GM12892 (cell line): ENCODE results near the gene ORMDL1. TPM values are rescaled to one million over a fixed set of nuclear protein-coding genes. Genes with fewer than 3 reads are reported as not detected.
A peak's percentile ranks its signal among the peaks of the same experiment; 100 is the strongest.

Experiments used
- DNase-seq: peaks from one replicate; pipeline ENCODE4 v3.0.0; 2011; ENCODE audit not compliant: insufficient read length
- FAIRE-seq: peaks from 2 replicates; lab custom pipeline; 2011; peaks lifted over from hg19 to GRCh38; lab: Jason Lieb, UNC
- POLR2A ChIP-seq: IDR thresholded peaks from 2 replicates; pipeline ENCODE4 v1.6.1; 2011; ENCODE audit warnings: low read depth, low read length, control low read depth
- POLR2AphosphoS5 ChIP-seq: IDR thresholded peaks from 2 replicates; pipeline ENCODE4 v1.6.1; 2011; ENCODE audit warnings: low read depth, low read length, control low read depth
- TAF1 ChIP-seq: IDR thresholded peaks from 2 replicates; pipeline ENCODE4 v1.6.1; 2011; ENCODE audit warnings: low read depth, mild to moderate bottlenecking, control low read depth, low read length, borderline replicate concordance
- polyA plus RNA-seq: library from polyadenylated mRNA; unstranded; fragments of >200 nt; gene quantifications from one replicate; pipeline ENCODE4 v1.2.1, GENCODE V29; 2012; ENCODE audit warnings: missing spikeins, inconsistent platforms; ENCODE audit not compliant: missing spikeins

Gene ORMDL1, protein sequence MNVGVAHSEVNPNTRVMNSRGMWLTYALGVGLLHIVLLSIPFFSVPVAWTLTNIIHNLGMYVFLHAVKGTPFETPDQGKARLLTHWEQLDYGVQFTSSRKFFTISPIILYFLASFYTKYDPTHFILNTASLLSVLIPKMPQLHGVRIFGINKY
- 79.1 TPM for polyA plus RNA-seq

- FAIRE-seq = peak; percentile 100
- TF ChIP-seq TAF1 = peak; percentile 67
- peak; percentile 93 for TF ChIP-seq POLR2AphosphoS5
- peak; percentile 98 for TF ChIP-seq POLR2A
- peak; percentile 74 for DNase-seq
Measured at GRCh38 chr2:189783927-189784867, at the start of gene ORMDL1, which contains the start of gene PMS1. TSS of gene ORMDL1 (minus strand) at chr2:189784339. CDS start at chr2:189782595, 1,744 bp downstream. TSS of gene PMS1 (plus strand) at chr2:189784450. CDS start at chr2:189791810, 7,360 bp downstream.

- FAIRE-seq = no peak
- no peak for DNase-seq
- TF ChIP-seq POLR2AphosphoS5 = no peak
- no peak for TF ChIP-seq POLR2A
- TF ChIP-seq TAF1 = no peak
Measured at GRCh38 chr2:189830510-189830909, 46.4 kb upstream of the ORMDL1 start.

- DNase-seq (no peak), FAIRE-seq (no peak)
- TF ChIP-seq POLR2A = no peak
- TF ChIP-seq POLR2AphosphoS5 = no peak
- no peak for TF ChIP-seq TAF1
Measured at GRCh38 chr2:189829102-189829833, 45.1 kb upstream of the ORMDL1 start.

- no peak for FAIRE-seq
- no peak for DNase-seq
- TF ChIP-seq POLR2A (no peak), POLR2AphosphoS5 (no peak), TAF1 (no peak)
Measured at GRCh38 chr2:189826039-189826438, 41.9 kb upstream of the ORMDL1 start.

DNA sequence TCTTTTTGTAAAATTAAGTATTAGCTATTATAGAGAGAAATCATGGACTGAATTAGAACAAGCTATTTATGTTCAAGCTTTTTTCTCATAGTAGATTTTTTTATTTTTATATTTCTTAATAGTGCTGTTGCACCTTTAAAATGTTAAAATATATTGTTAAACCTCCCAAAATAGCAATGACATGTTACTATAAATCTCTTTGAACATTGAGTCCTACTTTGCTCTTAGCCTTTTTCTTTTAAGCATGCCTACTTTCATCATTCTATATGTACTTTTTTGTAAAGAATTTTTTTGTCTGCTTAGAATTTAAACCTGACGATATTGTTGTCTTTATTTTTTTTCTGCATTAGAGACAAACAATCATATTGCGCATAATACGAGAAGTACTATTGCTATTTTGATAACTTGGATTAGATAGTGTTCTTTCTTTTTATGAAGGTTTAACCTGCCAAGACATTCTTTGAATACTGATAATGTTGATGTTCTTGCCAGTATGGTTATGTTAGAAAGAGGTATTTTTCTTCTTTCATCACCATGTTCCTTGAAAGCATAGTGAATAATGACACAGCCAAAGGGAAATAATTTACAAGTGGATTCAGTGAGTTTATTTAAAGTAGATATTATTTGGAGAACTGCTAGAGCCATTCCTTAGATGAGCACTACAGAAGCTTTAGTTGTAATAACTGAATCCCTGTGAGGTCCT lies 40.7 kb upstream of the ORMDL1 start:
- FAIRE-seq = no peak
- no peak for TF ChIP-seq TAF1
- no peak for TF ChIP-seq POLR2AphosphoS5
- TF ChIP-seq POLR2A = no peak
- DNase-seq = no peak

DNA sequence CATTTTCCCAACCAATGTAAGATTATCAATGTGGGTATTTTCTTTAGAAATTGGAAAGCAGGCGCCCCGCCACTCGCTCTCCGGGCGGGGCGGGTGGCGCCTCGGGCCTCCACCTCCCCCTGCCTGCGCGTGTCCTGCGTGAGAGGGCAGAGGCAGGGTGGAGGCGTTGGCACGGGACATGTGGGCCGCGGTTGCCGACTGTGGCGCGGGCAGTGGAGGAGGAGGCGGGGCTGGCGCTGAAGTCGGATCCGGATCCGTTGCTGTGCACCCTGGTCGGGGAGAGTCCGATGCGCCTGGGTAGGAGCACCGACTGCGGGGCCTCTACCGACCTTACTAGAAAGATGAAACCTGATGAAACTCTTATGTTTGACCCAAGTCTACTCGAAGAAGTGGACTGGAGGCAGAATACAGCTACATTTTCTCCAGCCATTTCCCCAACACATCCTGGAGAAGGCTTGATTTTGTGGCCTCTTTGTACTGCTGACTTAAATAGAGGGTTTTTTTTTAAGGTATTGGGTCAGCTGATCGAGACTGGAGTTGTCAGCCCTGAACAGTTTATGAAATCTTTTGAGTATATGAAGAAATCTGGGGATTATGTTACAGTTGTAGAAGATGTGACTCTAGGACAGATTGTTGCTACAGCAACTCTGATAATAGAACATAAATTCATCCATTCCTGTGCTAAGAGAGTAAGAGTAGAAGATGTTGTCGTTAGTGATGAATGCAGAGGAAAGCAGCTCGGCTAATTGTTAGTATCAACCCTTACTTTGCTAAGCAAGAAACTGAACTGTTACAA lies 38.0 kb upstream of the ORMDL1 start:
- DNase-seq = no peak
- no peak for FAIRE-seq
- TF ChIP-seq POLR2AphosphoS5 (no peak), TAF1 (no peak), POLR2A (no peak)

DNA sequence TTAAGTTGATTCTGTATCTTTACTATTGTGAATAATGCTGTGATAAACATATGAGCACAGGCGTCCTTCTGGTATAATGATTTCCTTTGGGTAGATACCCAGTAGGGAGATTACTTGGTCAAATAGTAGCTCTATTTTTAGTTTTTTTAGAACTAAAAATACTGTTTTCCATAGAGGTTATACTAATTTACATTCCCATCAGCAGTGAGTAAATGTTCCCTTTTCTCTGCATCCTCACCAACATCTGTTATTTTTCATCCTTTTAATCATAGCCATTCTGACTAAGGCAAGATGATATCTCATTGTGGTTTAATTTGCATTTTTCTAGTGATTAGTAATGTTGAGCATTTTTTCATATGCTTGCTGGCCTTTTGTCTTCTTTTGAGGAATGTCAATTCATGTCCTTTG lies 35.2 kb upstream of the ORMDL1 start:
- DNase-seq (no peak), FAIRE-seq (no peak)

DNA sequence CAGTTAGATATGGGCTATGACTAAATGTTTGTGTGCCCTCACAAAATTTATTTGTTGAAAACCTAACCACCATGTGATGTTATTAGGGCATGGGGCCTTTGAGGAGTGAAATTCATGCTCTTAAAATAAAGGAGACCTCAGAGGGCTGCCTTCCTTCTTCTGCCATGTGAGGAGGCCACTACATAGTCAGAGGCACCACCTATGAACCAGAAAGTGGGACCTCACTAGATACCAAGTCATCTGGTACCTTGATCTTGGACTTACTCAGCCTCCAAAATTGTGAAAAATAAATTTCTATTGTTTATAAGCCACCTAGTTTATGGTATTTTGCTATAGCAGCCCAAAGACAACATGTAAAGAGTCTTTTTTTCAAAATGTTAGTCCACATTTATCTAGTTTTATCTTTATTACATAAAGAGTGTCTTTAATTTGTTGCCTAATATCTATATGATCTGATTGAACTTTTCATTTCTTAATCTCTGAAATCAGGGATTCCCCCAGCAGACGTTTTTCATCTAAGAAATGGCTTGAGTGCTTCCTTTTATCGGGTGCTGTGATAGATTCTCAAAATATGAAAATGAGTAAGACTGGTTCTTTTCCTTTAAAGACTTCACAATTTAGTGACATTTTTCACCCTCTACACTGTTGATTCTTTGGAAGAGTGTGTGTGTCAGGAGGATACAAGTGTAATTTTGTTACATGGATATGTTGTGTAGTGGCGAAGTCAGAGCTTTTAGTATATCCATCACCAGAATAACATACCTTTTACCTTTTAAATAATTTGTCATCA lies 34.3 kb upstream of the ORMDL1 start:
- TF ChIP-seq POLR2A = no peak
- TF ChIP-seq TAF1 = no peak
- no peak for TF ChIP-seq POLR2AphosphoS5
- FAIRE-seq = no peak
- no peak for DNase-seq

More for the DNA sequence above, 35.2 kb upstream of the ORMDL1 start:
- TF ChIP-seq TAF1 = no peak
- no peak for TF ChIP-seq POLR2A
- TF ChIP-seq POLR2AphosphoS5 = no peak

DNA sequence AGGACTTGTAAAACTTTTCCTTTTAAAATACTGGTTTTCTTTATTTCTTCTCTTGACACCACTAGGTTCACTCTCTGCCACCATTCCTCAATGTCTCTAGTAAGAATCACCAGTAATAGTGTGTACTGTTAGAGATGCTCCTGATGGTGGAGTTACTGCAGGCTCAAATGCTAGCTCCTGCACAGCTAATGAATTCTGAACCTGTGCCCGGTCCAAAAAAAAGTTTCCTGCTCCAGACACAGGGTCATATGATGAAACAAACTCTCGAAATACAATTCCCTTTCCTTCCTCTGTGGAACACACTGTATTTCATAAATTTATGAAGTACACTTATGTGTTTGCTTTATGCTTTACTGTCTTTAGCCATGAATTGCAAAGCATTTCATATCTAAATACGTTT lies 19.3 kb upstream of the ORMDL1 start:
- FAIRE-seq (no peak), DNase-seq (no peak)
- TF ChIP-seq POLR2AphosphoS5 (no peak), POLR2A (no peak), TAF1 (no peak)

DNA sequence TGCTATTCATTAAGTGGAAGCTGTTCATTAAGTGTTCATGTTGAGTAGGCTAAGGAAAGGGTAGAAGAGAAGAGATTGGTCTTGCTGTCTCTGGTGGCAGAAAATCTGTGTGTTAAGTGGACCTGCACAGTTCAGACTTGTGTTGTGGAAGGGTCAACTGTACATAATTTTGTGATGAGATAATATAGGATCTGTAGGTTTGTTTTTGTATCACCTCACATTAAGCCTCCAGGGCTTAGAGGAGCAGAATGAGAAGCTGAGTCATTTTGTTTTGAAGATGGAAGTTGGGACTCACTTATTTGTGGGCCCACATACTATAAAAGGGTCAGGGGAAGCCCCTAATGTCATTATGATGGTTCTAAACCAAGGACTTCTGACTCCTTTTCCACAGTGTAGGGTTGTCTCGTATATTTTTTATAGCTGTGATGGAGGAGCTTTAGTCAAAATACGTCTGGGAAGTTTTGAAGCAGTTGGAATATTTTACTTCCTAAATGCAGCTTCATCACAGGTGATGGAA lies 18.3 kb upstream of the ORMDL1 start:
- FAIRE-seq = no peak
- DNase-seq = no peak
- no peak for TF ChIP-seq TAF1
- TF ChIP-seq POLR2AphosphoS5 = no peak
- TF ChIP-seq POLR2A = no peak
